Measurements from ENCODE around the gene CHN2. TPM values are rescaled to one million over a fixed set of nuclear protein-coding genes. Genes with fewer than 3 reads are reported as not detected.

CHN2 gene
- polyA plus RNA-seq, 1 donor, result 16.0 TPM

DNA sequence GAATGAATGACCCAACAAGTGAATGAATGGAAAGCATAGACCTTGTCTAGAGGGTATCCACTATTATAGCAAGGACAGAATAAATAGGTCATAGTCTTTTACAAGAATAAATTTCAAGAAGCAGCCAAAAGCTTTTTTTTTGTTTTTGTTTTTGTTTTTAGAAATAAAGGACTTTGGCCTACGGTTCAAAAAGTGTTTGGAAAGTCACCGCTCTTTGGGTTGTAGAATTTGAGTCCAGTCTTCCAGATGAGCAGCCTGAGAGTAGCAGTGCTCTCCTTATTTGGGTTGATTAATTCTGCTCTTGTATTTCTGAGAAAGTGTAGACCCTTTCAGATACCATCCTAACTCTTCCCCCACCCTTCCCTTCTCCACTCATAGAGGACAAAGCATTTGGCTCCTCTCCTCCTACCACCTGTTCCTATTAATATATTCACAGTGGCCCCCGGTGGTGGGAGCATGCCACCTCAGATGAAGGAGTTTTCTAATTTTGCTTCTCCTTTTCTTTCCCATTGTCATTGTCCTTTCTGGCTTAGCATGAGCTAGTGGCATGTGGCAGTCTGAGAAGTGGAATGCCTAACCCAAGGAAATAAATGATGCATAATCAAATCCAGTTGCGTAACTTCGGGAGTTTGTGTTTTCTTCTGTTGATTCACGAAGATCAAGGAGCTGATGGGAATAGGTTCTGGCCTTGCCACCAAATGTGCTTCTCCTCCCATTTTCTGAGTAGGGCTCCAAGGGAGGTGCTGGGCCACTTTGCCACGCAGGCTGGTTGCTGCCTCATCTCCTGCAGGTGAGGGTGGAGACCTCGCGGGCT lies 114.7 kb downstream of the CHN2 start:
- no peak for DNase-seq (ENCODE audit: low read depth)

DNA sequence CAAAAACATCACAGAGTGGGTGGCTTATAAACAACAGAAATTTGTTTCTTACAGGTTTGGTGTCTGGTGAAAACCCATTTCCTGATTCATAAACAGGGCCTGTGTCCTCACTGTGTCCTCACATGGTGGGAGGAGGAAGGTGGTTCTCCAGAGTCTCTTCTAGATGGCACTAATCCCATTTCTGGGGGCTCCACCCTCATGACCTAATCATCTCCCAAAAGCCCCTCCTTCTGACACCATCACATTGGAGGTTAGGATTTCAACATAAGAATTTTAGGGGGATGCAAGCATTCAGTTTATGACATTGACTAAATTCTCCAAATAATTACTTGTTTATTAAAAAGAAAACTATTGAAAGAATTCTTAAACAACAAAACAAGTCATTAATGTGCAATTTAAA lies 116.0 kb downstream of the CHN2 start:
- no peak for DNase-seq (ENCODE audit: low read depth)

- DNase-seq (ENCODE audit: low read depth), result no peak
Observed at GRCh38 chr7:29311314-29311713, 116.7 kb downstream of the CHN2 start.

DNA sequence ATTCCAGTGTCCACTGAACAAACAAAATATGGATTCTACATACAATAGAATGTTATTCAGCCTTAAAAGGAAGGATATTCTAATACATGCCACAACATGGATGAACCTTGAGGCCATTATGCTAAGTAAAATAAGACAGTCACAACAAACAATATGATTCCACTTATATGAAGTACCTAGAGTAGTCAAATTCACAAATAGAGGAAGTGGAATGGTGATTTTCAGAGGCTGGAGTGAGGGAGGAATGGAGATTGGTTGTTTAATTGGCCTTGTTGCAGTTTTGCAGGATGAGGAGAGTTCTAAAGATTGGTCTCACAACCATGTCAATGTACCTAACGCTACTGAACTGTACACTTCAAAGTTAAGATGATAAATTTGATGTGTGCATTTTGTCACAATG lies 119.6 kb downstream of the CHN2 start:
- no peak for DNase-seq (ENCODE audit: low read depth)

DNA sequence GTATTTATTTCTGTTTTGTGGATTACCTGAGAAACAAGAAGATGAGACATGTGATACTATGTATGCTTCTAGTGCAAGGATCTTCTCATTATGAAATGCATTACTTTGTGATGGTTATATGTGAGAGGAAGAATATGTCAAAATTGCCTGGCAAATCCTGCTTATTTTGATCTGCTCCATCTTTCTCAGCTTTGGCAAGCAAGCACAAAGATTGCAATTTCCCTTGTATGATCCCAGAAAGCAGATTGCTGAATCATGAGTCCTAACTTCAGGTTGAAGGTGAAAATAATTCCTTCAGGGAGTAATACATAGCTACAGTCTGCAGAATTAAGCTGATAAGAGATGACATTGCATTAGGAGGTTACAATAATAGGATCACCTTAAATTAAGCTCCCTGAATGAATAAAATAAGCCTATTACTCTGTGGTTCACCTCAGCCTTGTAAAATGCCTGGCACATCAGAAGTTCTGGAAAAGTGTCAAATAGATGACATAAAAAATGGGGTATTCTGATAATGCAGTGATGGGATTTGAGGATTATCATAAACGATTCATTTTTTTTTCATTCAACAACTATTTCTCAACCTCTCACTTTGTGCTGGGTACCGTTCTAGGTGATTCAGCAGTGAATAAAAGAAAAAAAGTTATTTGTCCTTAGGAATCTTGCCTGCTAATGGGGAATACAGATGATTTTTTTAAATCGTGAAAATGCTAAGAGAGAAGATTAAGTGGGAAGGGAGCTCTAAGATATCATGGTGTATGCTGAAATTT lies 120.7 kb downstream of the CHN2 start:
- DNase-seq (ENCODE audit: low read depth), result no peak

DNA sequence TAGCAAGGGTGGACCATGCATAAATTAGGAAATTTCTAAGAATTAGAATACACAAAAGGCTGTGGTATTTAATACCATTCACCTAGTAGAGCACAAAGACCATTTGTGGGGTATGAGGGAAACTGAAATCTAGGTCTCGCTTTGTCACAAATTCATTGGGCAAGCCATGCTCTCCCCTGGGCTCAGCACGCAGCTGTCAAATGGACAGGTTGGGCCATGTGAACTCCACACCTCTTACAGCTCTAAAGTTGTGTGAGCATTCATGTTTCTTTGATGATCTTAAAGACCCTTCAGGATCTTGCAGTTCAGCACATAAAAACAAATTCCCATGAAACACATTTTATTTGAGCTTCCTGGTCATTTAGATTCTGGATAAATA lies 121.3 kb downstream of the CHN2 start:
- no peak for DNase-seq (ENCODE audit: low read depth)

DNA sequence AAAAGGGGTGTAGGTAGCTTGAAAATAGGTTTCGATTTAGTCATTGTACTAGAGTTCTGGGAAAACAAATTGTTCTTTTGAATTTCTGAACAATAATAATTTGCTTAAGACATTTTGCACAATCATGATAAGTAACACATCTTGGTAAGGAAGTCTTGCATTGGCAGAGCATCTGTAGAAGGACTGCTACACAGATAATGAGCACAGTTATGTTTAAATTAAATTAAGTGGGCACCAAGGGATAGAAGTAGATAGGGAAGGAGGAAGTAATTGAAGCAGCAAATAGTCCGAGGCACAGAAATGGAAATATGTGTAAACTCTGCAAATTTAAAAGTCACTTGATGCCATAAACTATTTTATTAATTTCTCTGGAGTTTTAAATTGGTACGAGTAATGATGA lies 122.4 kb downstream of the CHN2 start:
- no peak for DNase-seq (ENCODE audit: low read depth)

- no peak for DNase-seq (ENCODE audit: low read depth)
Observed at GRCh38 chr7:29318853-29319718, 124.5 kb downstream of the CHN2 start.

DNA sequence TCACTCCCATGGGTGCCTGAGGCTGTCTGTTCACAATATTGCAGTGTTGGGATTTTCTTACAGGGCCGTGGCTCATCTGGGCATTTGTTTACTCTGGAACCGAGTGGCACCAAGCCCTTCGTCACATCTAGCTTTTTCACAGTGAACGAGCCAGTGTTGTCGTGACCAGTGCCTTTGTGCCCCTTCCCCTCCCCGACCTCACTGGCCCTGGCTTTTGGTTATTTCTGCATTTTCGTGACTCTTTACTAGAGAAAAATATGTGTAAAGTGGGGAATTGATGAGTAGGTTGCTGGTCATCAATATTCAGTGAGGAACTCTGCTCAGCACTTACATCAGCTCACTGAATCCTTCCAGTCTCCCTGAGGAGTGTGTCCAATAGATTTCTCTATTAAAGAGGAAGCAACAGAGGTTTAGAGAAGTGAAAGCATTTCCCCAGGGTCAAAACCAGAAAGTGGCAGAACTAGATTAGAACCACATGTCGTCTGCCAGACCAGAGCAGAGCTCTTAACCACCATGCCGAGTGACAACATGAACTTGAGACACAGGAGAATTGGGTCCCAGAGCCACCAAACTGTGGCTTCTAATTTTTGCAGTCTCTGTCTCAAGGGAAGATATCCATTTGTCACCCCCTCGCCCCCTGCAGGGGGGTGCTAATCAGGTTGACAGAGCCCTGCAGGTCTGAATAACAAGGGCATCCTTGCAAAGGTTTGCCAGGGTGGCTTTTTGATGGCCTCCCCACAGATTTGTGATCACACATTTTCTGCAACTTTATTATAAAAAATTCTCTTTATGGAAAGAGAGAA lies 125.3 kb downstream of the CHN2 start:
- DNase-seq (ENCODE audit: low read depth), result no peak

- DNase-seq (ENCODE audit: low read depth), result no peak
Observed at GRCh38 chr7:29320577-29320976, 126.0 kb downstream of the CHN2 start.

DNA sequence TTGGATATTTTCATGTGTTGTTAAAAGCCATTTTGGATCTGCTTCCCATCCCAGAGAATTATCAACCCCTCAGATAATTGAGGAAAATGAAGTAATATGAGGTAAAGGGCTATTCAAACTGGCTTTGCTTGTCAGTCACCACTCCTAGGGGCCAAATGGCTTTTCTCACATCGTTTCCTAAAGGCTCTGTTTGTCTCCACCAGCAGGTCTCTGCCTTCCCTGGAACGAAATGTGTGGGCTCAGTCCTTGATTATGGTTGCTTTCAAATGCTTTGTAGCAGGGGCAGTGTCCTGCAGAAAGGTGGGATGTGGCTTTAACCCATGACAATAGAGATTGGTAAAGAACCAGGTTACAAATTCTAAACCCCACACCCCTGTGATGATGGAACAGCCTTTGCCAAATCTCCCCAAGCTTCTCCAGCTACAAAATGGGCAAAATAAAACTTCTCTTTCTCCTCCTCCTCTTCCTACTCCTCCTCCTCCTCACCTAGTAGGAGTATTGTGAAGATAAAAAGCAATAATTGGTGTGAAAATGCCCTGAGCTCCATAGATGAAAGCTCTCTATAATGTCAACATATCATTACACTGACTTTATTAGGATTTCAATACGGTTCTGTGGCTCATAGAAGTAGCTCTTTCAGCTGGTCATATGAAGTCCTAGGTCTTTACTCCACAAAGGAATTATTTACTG lies 127.6 kb downstream of the CHN2 start:
- no peak for DNase-seq (ENCODE audit: low read depth)

DNA sequence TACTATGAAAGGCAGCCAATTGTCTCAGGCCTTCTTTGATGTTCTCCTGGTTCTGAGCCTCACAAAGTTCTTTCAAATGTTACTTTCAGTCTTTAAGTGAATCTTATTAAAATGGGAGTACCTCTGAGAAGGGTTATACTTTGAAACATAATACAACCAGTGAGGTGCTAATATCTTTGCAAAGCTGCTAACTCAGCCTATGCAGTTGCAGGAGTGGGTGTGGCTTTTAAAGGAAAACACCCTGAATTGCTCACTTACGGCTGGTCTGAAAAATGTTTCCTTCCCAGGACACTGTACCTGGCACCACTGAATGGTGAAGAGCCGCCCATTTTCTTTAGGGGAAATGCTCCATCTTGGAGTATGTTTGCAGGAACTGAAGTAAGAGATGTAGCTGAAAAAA lies 130.9 kb downstream of the CHN2 start:
- no peak for DNase-seq (ENCODE audit: low read depth)

- no peak for DNase-seq (ENCODE audit: low read depth)
Observed at GRCh38 chr7:29326864-29327263, 132.3 kb downstream of the CHN2 start.

DNA sequence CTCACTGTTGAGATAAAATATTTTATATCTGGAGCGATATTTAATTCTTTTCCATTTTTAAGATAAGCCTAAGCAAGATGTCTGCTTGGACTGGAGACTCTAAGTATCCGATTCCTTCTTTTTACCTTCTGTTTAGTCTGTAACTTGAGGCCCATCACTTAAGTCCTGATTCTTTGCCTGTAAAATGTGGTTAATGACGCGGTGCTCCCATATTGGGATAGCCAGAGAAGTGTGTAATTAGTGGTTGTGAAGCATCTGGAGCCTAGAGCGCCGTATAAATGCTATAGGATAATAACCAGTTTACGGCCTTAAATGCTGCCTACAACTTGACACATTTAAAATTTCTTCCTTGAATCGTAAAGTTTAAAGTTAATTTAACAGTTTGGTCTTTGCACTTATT lies 132.9 kb downstream of the CHN2 start:
- no peak for DNase-seq (ENCODE audit: low read depth)

DNA sequence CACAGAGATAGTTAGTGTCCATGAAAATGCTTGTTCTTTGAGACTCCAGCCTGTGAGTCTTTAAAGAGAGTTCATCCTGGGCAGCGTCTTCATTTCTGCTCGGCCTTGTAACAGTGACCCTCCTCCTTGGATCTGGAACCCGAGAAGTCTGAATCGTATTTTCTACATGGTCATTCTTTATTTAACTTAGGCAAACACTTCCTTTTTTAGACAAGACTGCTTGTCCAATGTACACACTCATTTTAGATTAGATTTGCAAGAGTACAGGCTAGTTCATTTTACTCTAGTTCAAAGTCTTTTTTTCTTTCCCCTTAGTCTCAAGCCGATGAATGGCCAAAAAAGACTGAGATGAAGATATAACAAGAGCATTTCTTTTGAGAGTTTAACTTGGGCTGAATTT lies 133.5 kb downstream of the CHN2 start:
- no peak for DNase-seq (ENCODE audit: low read depth)

DNA sequence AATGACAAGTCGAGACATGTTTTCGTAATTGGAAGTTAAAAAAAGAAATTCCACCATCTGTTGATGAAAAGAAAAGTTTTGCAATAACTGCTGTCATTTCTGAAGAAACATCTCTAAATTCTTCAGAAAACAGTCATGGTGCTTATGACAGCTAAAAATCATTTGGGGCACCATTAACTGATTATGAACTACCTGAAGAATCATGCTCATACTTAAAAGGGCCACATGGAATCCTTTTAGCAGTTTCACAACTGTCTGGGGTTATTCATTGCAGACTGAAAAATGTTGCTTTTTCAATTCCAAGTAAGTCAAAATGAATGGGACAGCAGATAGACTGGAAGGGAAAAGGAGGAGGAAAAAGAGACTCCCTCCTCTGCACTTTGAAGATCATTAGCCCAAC lies 134.2 kb downstream of the CHN2 start:
- DNase-seq (ENCODE audit: low read depth), result no peak

DNA sequence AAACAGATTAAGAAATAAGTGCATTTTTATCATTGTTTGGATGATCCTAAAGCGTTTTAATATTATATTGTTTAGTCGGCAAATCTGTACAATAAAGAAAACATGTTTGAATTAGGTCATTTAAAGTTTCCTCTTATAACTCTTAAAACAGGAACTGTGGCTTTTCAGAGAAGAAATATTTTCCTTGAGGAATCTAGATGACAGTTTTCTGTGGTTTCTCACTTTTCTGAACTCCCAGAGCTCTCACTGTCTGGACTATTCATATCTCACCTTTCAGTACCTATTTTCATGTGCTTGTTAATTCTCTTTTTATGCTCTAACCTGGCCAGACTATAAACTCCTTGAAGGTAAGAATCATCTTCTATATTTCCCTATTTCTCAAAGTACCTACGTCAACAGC lies 135.1 kb downstream of the CHN2 start:
- DNase-seq (ENCODE audit: low read depth), result no peak

DNA sequence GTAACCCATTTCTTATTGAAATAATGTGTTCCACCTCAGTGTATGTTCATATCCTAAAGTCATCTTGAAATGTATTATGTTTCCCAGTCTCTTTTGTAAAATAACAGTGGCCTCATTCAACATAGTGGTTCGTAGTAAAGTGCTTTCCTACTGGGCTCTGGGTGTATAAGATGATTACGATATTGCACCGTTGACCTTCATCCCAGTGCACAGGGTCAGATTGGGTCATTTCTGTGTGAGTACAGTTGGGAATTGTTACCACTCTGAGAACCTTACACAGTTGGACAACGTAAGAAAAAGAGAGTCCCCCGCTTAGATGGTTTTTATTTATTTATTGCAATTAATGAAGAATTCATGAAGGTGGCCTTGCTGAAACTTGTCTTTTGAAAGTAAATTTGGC lies 135.6 kb downstream of the CHN2 start:
- no peak for DNase-seq (ENCODE audit: low read depth)

DNA sequence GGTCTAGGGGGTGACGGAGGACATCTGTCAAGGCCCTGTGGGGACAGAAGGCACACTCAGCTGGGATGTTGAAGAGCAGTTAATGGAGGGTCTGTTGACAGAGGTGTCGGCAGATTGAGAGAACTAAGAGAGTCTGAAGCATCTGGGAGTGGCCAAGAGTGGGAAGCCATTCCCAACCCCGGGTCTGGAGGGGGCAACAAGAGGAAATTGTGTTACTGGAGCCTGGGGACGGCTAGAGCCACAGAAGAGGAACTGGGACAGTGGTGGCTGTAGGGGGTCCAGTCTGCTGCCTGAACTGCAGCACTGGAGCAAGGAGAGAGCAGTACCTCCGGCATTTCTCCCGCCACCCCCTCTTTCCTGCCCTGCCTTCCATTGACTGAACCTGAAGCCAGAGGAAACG lies 136.6 kb downstream of the CHN2 start:
- DNase-seq (ENCODE audit: low read depth), result no peak

- no peak for DNase-seq (ENCODE audit: low read depth)
Observed at GRCh38 chr7:29332042-29332811, 137.7 kb downstream of the CHN2 start.
